HepG2 (cell line): Measurements from ENCODE around the gene CCDC183. TPM values are rescaled to one million over a fixed set of nuclear protein-coding genes. Genes with fewer than 3 reads are reported as not detected.

Experiments
- CENPT ChIP-seq: sonication (generic); formaldehyde crosslinking; IDR thresholded peaks from 2 replicates; pipeline ENCODE4 v1.8.0; 2022; ENCODE audit warnings: low read depth, mild to moderate bottlenecking, moderate library complexity, missing genetic modification reagents
- FOXK2 ChIP-seq: fragments of 450-650 bp; IDR thresholded peaks from 2 replicates; pipeline ENCODE4 v1.6.1; 2016
- FOXP4 ChIP-seq: sonication (generic); formaldehyde crosslinking; IDR thresholded peaks from 2 replicates; pipeline ENCODE4 v1.4.0; 2020; ENCODE audit warnings: missing genetic modification reagents
- GFI1 ChIP-seq: sonication (generic); formaldehyde crosslinking; IDR thresholded peaks from 2 replicates; pipeline ENCODE4 v1.5.0; 2020; ENCODE audit warnings: missing genetic modification reagents, mild to moderate bottlenecking, borderline replicate concordance
- KDM4B ChIP-seq: sonication (generic); formaldehyde crosslinking; IDR thresholded peaks from 2 replicates; pipeline ENCODE4 v1.4.0; 2020; ENCODE audit warnings: missing genetic modification reagents
- KLF11 ChIP-seq: IDR thresholded peaks from 2 replicates; pipeline ENCODE4 v1.6.1; 2016; ENCODE audit warnings: missing compliant biosample characterization
- KLF6 ChIP-seq: IDR thresholded peaks from 2 replicates; pipeline ENCODE4 v1.8.0; 2016; ENCODE audit warnings: missing biosample characterization, missing genetic modification reagents
- MTF1 ChIP-seq: sonication (generic); formaldehyde crosslinking; IDR thresholded peaks from 2 replicates; pipeline ENCODE4 v1.5.0; 2020; ENCODE audit warnings: missing genetic modification reagents
- MXD1 ChIP-seq: sonication (generic); formaldehyde crosslinking; IDR thresholded peaks from 2 replicates; pipeline ENCODE4 v1.4.0; 2020; ENCODE audit warnings: mild to moderate bottlenecking, missing genetic modification reagents
- NAIF1 ChIP-seq: sonication (generic); formaldehyde crosslinking; IDR thresholded peaks from 2 replicates; pipeline ENCODE4 v1.5.0; 2020; ENCODE audit warnings: mild to moderate bottlenecking, missing genetic modification reagents, borderline replicate concordance
- RFXANK ChIP-seq: IDR thresholded peaks from 2 replicates; pipeline ENCODE4 v1.6.1; 2016
- SP5 ChIP-seq: IDR thresholded peaks from 2 replicates; pipeline ENCODE4 v1.6.1; 2016; ENCODE audit warnings: low read depth, borderline replicate concordance
- STAG1 ChIP-seq: sonication (generic); formaldehyde crosslinking; IDR thresholded peaks from 2 replicates; pipeline ENCODE4 v1.4.0; 2020; ENCODE audit warnings: missing genetic modification reagents
- TRIM24 ChIP-seq: sonication (generic); formaldehyde crosslinking; IDR thresholded peaks from 2 replicates; pipeline ENCODE4 v1.8.0; 2022; ENCODE audit warnings: mild to moderate bottlenecking, missing genetic modification reagents
- U2AF1 ChIP-seq: fragments of 200-400 bp; formaldehyde crosslinking; optimal IDR thresholded peaks from 2 replicates; pipeline ENCODE3; 2017; ENCODE audit warnings: mild to moderate bottlenecking, low read depth, low read length
- ZBTB40 ChIP-seq, 2 experiments: fragments of 450-650 bp in 1 of 2; sonication (generic) in 1 of 2; formaldehyde crosslinking in 1 of 2; IDR thresholded peaks; 2 replicates each; pipeline versions ENCODE4 v1.6.1 to v1.8.0; 2016 to 2022; ENCODE audit warnings: antibody characterized with exemption in 1 of 2, mild to moderate bottlenecking in 1 of 2, missing genetic modification reagents in 1 of 2
- ZNF230 ChIP-seq: sonication (generic); formaldehyde crosslinking; IDR thresholded peaks from 2 replicates; pipeline ENCODE4 v1.4.0; 2020; ENCODE audit warnings: mild to moderate bottlenecking, missing genetic modification reagents
- ZNF350 ChIP-seq: sonication (generic); formaldehyde crosslinking; IDR thresholded peaks from 2 replicates; pipeline ENCODE4 v1.4.0; 2020; ENCODE audit warnings: mild to moderate bottlenecking, low read depth, missing genetic modification reagents, borderline replicate concordance
- ZNF598 ChIP-seq: sonication (generic); formaldehyde crosslinking; IDR thresholded peaks from 2 replicates; pipeline ENCODE4 v1.5.1; 2020; ENCODE audit warnings: mild to moderate bottlenecking, missing genetic modification reagents, borderline replicate concordance
- ZNF75D ChIP-seq: sonication (generic); formaldehyde crosslinking; IDR thresholded peaks from 2 replicates; pipeline ENCODE4 v1.8.1; 2023; ENCODE audit warnings: missing genetic modification reagents, mild to moderate bottlenecking, borderline replicate concordance
- ZNF883 ChIP-seq: sonication (generic); formaldehyde crosslinking; IDR thresholded peaks from 2 replicates; pipeline ENCODE4 v1.5.1; 2020; ENCODE audit warnings: mild to moderate bottlenecking, missing genetic modification reagents; ENCODE audit errors: not compliant biosample characterization
- polyA plus RNA-seq, 8 experiments: library from polyadenylated mRNA; depleted of rRNA in 3 of 8; stranded (reverse) in 7 of 8; unstranded in 1 of 8; fragments of >200 nt; fragmentation: Illumina TruSeq in 4 of 8; extraction: Trizol in 4 of 8; gene quantifications; 2 replicates each; pipeline versions ENCODE4 v1.2.1 to v1.2.3, GENCODE V29; 2011 to 2016; ENCODE audit warnings: low read depth in 4 of 8, missing spikeins in 1 of 8, mixed read lengths in 1 of 8; ENCODE audit not compliant: insufficient read depth in 1 of 8
- total RNA-seq, 5 experiments: library from RNA; depleted of rRNA; stranded (reverse); fragments of >200 nt; fragmentation: Illumina TruSeq; extraction: Trizol; gene quantifications; 2 replicates each; pipeline ENCODE4 v1.2.3, GENCODE V29; 2016; ENCODE audit warnings: low read depth in 1 of 5

The CCDC183 gene
- total and polyA plus RNA-seq, 2 of the 13 experiments (the other 11 are each of a cell fraction or from before 2014, with no cell fraction given), result 5.0 to 66.4 TPM

GRCh38 chr9:136796238-136796774 lies at the start of gene CCDC183 (continued):
- TF ChIP-seq GFI1 (CRISPR knock-in tag), result no peak
- TF ChIP-seq SP5, result no peak
- TF ChIP-seq CENPT (CRISPR knock-in tag), result no peak
- TF ChIP-seq MTF1 (CRISPR knock-in tag), result no peak
- no peak for TF ChIP-seq RFXANK (CRISPR knock-in tag)
- no peak for TF ChIP-seq STAG1 (CRISPR knock-in tag)
- 0 out of 2 replicates have a peak, but pooled peaks have one; percentile 12 for TF ChIP-seq ZNF598
- no peak for TF ChIP-seq U2AF1
- TF ChIP-seq KLF6 (CRISPR knock-in tag), result no peak
- no peak for TF ChIP-seq ZNF230
- TF ChIP-seq FOXP4 (CRISPR knock-in tag), result no peak
- TF ChIP-seq ZNF350 (CRISPR knock-in tag), result no peak
- no peak for TF ChIP-seq ZNF883 (CRISPR knock-in tag)
- TF ChIP-seq NAIF1 (CRISPR knock-in tag), result no peak
- TF ChIP-seq ZNF75D (CRISPR knock-in tag), result no peak
- TF ChIP-seq ZBTB40 (IDR thresholded peaks at IDR 0.05), result no peak
- TF ChIP-seq ZBTB40 (CRISPR knock-in tag; IDR thresholded peaks at IDR 0.05), result no peak
- no peak for TF ChIP-seq KLF11 (CRISPR knock-in tag)
- TF ChIP-seq MXD1 (CRISPR knock-in tag), result no peak; the same call in 1 of the 2 replicates
- no peak for TF ChIP-seq FOXK2
- TF ChIP-seq TRIM24 (CRISPR knock-in tag), result 0 out of 2 replicates have a peak, but pooled peaks have one; percentile 33
- TF ChIP-seq KDM4B (CRISPR knock-in tag), result no peak
